HG02870 (cell line): ENCODE measurements around the gene EML5.
"Not testable (repeated sequence)": the region's sequence is repeated elsewhere in the genome, so short reads cannot be mapped to it uniquely, and the experiment has no call there.

Source experiments
- ATAC-seq: cut with Tn5 transposase; IDR thresholded peaks from one replicate; pipeline ENCODE4 v1.9.1; 2021; ENCODE audit warnings: mild to moderate bottlenecking, moderate library complexity; ENCODE audit not compliant: unreplicated experiment

Gene EML5

GRCh38 chr14:88804035-88804434, 11.3 kb upstream of the EML5 start:
- ATAC-seq, result no peak

GRCh38 chr14:88802596-88802995, 9.8 kb upstream of the EML5 start:
- ATAC-seq, result no peak

GRCh38 chr14:88799522-88799921, 6.8 kb upstream of the EML5 start:
- no peak for ATAC-seq

GRCh38 chr14:88798156-88798555, 5.4 kb upstream of the EML5 start:
- ATAC-seq, result no peak

GRCh38 chr14:88793259-88793625, 489 bp upstream of the EML5 start:
- no peak for ATAC-seq

- peak; percentile 5 for ATAC-seq
Observed at GRCh38 chr14:88791629-88792472, 902 bp downstream of the EML5 start.

GRCh38 chr14:88791252-88791621, 1.5 kb downstream of the EML5 start:
- ATAC-seq, result no peak

GRCh38 chr14:88790501-88791251, 2.1 kb downstream of the EML5 start:
- ATAC-seq, result no peak

- ATAC-seq, result not testable (repeated sequence)
Observed at GRCh38 chr14:88789573-88789972, 3.2 kb downstream of the EML5 start.

GRCh38 chr14:88786715-88787114, 6.0 kb downstream of the EML5 start:
- no peak for ATAC-seq

GRCh38 chr14:88785911-88786310, 6.8 kb downstream of the EML5 start:
- ATAC-seq, result no peak

- ATAC-seq, result no peak
Observed at GRCh38 chr14:88775532-88775931, 17.2 kb downstream of the EML5 start.

GRCh38 chr14:88770736-88771135, 22.0 kb downstream of the EML5 start:
- ATAC-seq, result no peak

GRCh38 chr14:88765130-88765529, 27.6 kb downstream of the EML5 start:
- no peak for ATAC-seq

- ATAC-seq, result no peak
Observed at GRCh38 chr14:88753873-88754272, 38.9 kb downstream of the EML5 start.

- no peak for ATAC-seq
Observed at GRCh38 chr14:88750945-88751344, 41.8 kb downstream of the EML5 start.

GRCh38 chr14:88750413-88750812, 42.3 kb downstream of the EML5 start:
- ATAC-seq, result no peak

- ATAC-seq, result no peak
Observed at GRCh38 chr14:88749139-88749538, 43.6 kb downstream of the EML5 start.

GRCh38 chr14:88748288-88748687, 44.5 kb downstream of the EML5 start:
- no peak for ATAC-seq

- no peak for ATAC-seq
Observed at GRCh38 chr14:88746052-88746451, 46.7 kb downstream of the EML5 start.

- no peak for ATAC-seq
Observed at GRCh38 chr14:88737245-88737644, 55.5 kb downstream of the EML5 start.

GRCh38 chr14:88733121-88733520, 59.6 kb downstream of the EML5 start:
- no peak for ATAC-seq
